Measurements from ENCODE around the gene PCSK6. TPM values are rescaled to one million over a fixed set of nuclear protein-coding genes. Genes with fewer than 3 reads are reported as not detected.
A peak's percentile ranks its signal among the peaks of the same experiment; 100 is the strongest.

Gene PCSK6
- total and polyA plus RNA-seq, 8 donors: 2.8 to 91.5 (median 17.8) TPM

- DNase-seq: no peak
- no peaks in the 10 kb centered on the region for H3K9me3 ChIP-seq
- intact Hi-C loops (cut with DNase I; ENCODE audit: low total_unique reads): no loop called here
- H3K4me3 ChIP-seq: no peak overlapping the region
- peaks cover 0 to 7% (median 0%) of the 10 kb centered on the region in 3 donors for H3K27me3 ChIP-seq
- H3K27ac ChIP-seq: peak overlapping the region in 4 of 5 donors; percentile 4 to 56 (median 23)
- peaks cover 0 to 19% (median 15%) of the 10 kb centered on the region in 4 donors for H3K4me1 ChIP-seq
- WGBS, 5 donors: 61 to 75% (median 73%) methylated on average over 3 of the region's 3 CpGs
- H3K36me3 ChIP-seq: no peaks in the 10 kb centered on the region
- TF ChIP-seq CTCF (IDR thresholded peaks at IDR 0.05) (no peak), EP300 (IDR thresholded peaks at IDR 0.05) (no peak), POLR2AphosphoS5 (IDR thresholded peaks at IDR 0.05) (no peak), POLR2A (IDR thresholded peaks at IDR 0.05) (no peak)
Observed at GRCh38 chr15:101451846-101452245, 37.7 kb downstream of the PCSK6 start.

DNA sequence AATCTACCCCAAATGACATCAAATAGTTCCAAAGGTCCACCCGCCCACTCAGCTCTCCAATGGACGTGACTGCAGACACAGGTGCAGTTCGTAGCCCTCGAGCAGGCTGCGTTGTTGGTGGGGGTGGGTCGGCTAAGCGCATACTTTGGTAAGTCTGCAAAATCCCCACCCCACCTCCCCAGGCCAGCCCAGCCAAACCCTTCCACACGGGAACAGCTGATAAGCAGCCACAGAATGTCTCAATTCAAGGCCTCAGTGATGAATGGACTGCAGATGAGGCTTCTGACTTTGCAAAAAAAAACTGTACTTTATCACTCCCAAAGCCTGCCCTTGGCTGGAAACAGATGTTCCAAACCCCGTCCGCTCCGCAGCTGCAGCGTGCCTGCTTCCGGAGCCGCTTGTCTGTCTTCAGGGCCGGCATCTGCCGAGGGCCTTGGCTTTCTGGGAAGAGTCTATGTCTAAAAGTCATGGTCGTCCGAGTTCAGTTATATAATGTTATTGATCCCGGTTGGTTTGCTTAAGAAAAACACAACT, 38.2 kb downstream of the PCSK6 start:
- no peak for TF ChIP-seq POLR2AphosphoS5 (IDR thresholded peaks at IDR 0.05)
- TF ChIP-seq CTCF (IDR thresholded peaks at IDR 0.05): no peak
- TF ChIP-seq POLR2A (IDR thresholded peaks at IDR 0.05): no peak
- TF ChIP-seq EP300 (IDR thresholded peaks at IDR 0.05): no peak
- DNase-seq: peak in 1 of 2 donors; percentile 84
- WGBS, 5 donors: 42 to 61% (median 50%) methylated on average over 19 of the region's 19 CpGs
- Histone ChIP-seq H3K27ac (peak overlapping the region in 4 of 5 donors; percentile 4 to 56 (median 23)), H3K9me3 (no peaks in the 10 kb centered on the region), H3K4me1 (peaks cover 0 to 24% (median 20%) of the 10 kb centered on the region in 4 donors), H3K27me3 (peaks cover 0 to 7% (median 0%) of the 10 kb centered on the region in 3 donors), H3K36me3 (no peaks in the 10 kb centered on the region), H3K4me3 (no peak overlapping the region)
- intact Hi-C loops (cut with DNase I; ENCODE audit: low total_unique reads): no loop called here

DNA sequence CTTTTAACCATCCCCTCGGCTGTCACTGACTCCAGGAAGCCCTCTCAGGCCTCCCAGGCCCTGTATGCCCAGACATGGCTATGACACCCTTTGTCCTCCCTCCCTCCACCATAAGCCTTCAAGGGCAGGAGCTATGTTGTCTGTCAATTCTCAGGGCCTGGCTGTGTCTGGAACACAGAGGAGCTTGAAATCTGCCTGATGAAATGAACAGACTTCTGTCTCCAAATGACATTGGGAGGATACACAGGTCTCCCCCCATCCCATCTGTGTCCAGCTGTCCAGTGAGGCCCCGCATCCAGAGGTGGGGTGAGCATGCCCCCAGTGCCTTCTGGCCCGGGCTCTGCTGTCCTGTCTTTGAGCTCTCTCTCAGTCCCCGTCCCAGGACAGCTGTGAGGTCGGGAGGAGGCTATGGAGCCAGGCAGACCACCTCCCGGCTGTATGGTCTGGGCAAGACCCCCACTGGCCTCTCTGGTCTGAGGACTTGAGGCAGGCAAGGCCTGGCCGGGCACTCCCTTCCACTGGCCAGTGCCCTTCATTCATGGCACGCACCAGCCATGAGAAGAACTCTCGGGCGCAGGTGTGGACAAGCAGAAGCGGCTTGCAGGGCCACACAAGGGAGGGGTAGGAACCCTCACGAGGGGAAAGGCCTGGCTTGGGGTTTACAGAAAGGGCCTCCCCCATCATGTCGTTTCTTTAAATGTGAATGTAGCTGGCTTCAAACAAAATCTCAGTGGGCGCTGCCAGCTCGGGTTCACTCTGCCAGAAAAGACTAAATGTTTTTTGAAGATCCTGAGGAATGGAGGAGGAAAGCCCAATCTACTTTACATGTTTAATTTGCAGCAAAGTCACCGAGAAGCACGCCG, 38.9 kb downstream of the PCSK6 start:
- peak overlapping the region in 3 of 5 donors; percentile 4 to 56 (median 21) for H3K27ac ChIP-seq
- no peak for DNase-seq
- intact Hi-C loops (cut with DNase I; ENCODE audit: low total_unique reads): no loop called here
- 72 to 86% (median 82%) methylated on average over 18 of the region's 18 CpGs for WGBS, 5 donors
- peaks cover 0 to 7% (median 0%) of the 10 kb centered on the region in 3 donors for H3K27me3 ChIP-seq
- H3K4me3 ChIP-seq: no peak overlapping the region
- no peaks in the 10 kb centered on the region for H3K9me3 ChIP-seq
- peaks cover 0 to 26% (median 25%) of the 10 kb centered on the region in 4 donors for H3K4me1 ChIP-seq
- no peak for TF ChIP-seq CTCF (IDR thresholded peaks at IDR 0.05)
- no peak for TF ChIP-seq POLR2AphosphoS5 (IDR thresholded peaks at IDR 0.05)
- no peak for TF ChIP-seq POLR2A (IDR thresholded peaks at IDR 0.05)
- no peak for TF ChIP-seq EP300 (IDR thresholded peaks at IDR 0.05)
- no peaks in the 10 kb centered on the region for H3K36me3 ChIP-seq

DNA sequence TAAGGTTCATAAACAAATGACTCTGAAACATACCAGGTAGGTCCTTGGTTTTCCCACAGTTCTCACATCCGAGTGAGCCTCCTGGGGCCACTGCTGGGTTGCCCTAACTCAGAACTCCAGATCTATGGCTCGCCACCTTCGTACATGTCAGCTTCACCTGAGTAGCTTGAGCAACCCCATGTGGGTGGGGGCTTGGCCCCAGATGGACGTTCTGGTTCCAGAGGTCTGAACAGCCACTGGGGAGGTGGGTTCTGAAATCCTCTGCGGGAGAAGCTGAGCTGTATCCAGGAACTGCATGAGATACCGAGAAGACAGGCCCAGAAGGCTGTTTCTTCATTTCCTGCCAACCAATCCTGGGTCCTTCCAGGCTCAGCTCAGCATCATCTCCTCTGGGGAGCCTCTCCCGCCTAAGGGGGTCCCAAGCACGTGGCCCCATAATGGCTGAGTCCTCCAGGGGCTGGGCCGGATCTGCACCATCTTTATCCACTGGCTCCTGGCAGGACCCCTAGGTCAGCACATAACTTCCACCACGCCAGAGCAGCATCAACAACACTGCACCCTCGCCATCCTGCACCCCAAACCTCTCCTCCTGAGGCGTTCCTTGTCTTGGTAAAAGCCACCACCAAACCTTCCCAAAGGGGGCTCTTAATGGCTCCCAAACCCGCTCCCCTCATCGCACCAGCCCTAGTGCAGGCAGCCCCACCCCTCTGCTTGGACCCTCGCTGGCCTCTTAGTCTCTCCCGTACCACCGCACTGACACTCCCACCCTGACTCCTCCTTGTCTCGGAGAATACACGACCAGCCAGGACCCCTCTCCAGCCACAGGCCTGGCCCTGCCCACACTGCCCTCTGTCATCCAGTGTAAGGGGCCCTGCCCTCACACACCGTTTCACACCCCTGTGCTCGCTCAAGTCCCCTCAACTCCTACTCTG, 39.8 kb downstream of the PCSK6 start:
- DNase-seq: no peak
- H3K27me3 ChIP-seq: peaks cover 0 to 7% (median 0%) of the 10 kb centered on the region in 3 donors
- peaks cover 0 to 29% (median 20%) of the 10 kb centered on the region in 4 donors for H3K4me1 ChIP-seq
- WGBS, 5 donors: 87 to 93% (median 88%) methylated on average over 21 of the region's 21 CpGs
- intact Hi-C loops (cut with DNase I; ENCODE audit: low total_unique reads): no loop called here
- H3K4me3 ChIP-seq: no peak overlapping the region
- no peak for TF ChIP-seq EP300 (IDR thresholded peaks at IDR 0.05)
- no peak for TF ChIP-seq POLR2AphosphoS5 (IDR thresholded peaks at IDR 0.05)
- no peak for TF ChIP-seq CTCF (IDR thresholded peaks at IDR 0.05)
- no peak for TF ChIP-seq POLR2A (IDR thresholded peaks at IDR 0.05)
- no peaks in the 10 kb centered on the region for H3K36me3 ChIP-seq
- H3K9me3 ChIP-seq: peaks cover 0 to 4% (median 0%) of the 10 kb centered on the region in 4 donors
- peak overlapping the region in 1 of 5 donors; percentile 42 for H3K27ac ChIP-seq

All from stomach (tissue), 9 donors.